Measurements from ENCODE around the gene DHRS3. TPM values are rescaled to one million over a fixed set of nuclear protein-coding genes. Genes with fewer than 3 reads are reported as not detected.

Gene DHRS3
- total RNA-seq, 1 donor from 2014 or later: 44.8 TPM

DNA sequence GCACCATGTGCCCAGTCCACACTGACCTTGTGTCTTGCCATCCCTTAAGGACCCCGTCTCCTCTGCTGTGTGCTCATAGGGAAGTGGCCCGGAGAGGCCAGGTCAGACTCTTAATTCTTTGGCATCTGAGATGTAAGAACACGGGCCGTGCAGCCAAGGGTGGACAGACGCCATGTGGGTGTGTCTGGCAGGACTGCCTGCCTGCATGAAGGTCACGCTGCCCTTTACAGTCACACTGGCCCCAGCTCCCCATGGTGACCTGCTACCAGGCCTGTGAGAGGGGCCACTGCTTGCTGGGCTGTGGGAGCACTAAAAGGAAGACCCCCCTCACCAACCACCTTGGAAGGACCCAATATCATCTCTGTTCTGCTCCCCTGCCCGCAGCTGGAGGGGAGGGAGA is 17.7 kb downstream of the DHRS3 start:
- intact Hi-C loops (cut with micrococcal nuclease): loop anchor here (5.0 kb wide), 1 partner anchor 88 kb away; no protein-coding TSS in a partner anchor

DNA sequence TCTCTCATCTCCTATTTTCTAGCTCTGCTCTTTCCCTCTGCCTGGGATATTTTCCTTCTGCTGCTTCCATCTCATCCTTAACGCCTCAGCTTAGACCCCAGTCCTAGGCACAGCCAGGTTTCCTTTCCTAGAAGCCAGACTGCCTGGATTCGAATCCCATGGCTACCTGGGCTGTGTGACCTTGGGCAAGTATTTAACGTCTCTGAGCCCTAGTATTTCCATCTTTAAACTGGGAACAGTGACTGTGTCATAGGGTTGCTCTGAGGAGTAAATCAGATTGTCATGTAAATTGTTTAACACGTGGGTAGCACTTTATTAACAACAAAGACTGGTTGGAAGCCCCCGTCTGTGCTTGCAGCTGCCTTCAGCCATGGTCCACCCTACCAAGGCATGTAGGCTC is 18.4 kb downstream of the DHRS3 start:
- intact Hi-C loops (cut with micrococcal nuclease): loop anchor here (5.0 kb wide), 1 partner anchor 87 kb away; no protein-coding TSS in a partner anchor

- intact Hi-C loops (cut with micrococcal nuclease): no loop called here
These were observed 19.0 kb downstream of the DHRS3 start for GRCh38 chr1:12598974-12599373.

DNA sequence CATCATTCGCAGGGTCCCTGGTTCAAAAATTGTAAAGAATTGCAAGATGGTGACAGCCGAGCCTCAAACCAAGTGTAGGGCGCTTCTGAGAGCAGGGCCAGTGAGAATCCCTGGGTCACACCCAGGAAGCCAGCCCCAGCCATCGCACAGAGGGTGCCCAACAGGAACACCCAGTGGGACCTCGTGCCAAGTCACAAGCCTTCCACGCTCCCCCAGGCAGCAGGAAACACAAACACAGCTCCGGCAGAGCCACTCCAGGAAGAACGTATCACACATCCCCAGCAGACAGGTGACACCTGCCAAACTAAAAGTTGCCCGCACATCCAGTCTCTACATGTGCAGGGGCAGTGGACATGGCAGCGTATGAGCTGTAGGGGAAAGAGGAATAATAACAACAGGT is 20.2 kb downstream of the DHRS3 start:
- intact Hi-C loops (cut with micrococcal nuclease): no loop called here

- intact Hi-C loops (cut with micrococcal nuclease): no loop called here
These were observed 21.8 kb downstream of the DHRS3 start for GRCh38 chr1:12596007-12596821.

DNA sequence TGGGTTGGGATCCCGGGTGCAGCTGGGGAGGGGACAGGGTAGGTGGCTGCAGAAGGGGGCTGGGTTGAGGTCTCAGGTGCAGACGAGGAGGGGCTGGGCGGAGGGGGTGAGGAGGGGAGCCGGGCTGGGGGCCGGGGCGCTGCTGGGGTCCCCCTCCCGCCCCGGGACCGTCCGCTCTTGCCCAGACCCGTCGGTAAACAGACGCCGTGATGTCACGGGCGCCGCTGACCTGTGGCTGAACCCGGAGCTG is 22.3 kb downstream of the DHRS3 start:
- intact Hi-C loops (cut with micrococcal nuclease): no loop called here

DNA sequence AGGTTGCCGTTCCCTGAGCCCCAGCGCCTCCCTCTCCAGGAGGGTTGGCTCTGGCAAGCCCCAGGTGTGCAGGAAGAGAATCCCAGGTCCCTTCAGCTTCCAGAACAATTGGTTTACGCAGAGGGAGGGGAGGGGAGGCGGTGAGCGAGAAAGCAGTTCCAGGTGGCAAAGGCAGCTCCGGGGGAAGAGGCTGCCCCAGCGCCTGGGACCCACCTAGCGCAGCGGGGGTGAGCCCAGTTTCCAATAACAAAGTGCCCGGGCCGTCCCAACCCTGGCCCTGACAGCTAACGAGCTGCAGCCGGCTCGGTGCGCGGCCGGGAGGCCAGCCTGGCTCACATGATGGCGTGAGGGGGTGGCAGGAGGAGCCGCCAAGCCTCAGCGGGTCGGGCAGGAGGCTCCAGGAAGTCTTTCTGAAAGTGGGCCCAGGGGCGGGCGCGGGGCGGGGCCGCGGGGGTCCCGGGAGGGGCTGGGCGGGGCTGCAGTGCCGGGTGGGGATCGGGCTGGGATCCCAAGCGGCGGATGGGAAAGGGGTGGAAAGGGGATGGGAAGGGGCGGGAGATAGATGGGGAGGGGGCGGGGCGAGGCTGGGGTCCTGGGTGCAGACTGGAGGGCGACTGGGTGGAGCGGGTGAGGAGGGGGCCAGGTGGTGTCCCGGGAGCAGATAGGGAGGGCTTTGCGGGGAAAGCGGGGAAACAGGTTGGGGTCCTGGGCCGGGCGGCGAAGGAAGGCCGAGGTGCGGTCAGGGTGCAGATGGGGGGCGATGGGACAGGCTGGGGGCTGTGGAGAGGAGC is 22.8 kb downstream of the DHRS3 start:
- intact Hi-C loops (cut with micrococcal nuclease): no loop called here

GRCh38 chr1:12594490-12594889 is 23.5 kb downstream of the DHRS3 start:
- intact Hi-C loops (cut with micrococcal nuclease): no loop called here

DNA sequence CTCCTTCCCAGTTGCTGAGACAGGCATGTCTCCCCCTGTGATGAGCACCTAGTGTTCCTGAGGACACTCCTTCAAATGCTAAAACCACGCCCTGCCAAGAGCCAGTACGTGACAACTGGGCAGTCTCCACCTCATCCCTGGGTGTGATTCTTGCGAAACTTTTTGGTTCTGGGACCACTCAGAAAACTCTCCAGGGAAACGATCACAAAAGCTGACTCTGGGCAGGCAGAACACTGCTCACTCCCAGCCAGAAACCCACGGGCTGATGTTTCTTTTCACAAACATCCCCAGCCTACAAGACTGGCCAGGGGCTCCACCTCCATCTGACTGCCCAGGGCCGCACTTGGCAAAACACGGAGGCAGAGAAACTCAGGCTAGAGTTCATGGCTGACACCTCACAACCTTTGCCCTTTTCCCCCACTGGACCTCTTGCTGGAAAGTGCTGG is 24.4 kb downstream of the DHRS3 start:
- intact Hi-C loops (cut with micrococcal nuclease): no loop called here

DNA sequence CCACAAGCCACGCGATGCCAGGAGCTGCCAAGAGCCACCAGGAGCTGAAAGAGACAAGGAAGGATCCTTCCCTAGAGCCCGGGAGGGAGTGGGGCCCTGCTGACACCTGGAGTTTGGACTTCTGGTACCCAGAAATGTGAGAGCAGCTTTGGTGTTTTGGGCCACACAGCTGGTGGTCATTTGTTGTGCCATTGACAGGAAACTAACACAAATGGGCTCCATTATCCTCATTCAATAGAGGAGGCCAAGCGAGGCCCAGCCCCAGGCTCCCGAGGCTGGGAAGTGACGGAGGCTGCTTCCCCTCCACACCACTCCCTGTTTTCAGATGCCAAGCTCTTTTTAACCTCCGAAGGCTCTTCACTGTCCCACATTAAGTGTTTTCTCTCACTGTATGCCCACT is 25.5 kb downstream of the DHRS3 start:
- intact Hi-C loops (cut with micrococcal nuclease): no loop called here

DNA sequence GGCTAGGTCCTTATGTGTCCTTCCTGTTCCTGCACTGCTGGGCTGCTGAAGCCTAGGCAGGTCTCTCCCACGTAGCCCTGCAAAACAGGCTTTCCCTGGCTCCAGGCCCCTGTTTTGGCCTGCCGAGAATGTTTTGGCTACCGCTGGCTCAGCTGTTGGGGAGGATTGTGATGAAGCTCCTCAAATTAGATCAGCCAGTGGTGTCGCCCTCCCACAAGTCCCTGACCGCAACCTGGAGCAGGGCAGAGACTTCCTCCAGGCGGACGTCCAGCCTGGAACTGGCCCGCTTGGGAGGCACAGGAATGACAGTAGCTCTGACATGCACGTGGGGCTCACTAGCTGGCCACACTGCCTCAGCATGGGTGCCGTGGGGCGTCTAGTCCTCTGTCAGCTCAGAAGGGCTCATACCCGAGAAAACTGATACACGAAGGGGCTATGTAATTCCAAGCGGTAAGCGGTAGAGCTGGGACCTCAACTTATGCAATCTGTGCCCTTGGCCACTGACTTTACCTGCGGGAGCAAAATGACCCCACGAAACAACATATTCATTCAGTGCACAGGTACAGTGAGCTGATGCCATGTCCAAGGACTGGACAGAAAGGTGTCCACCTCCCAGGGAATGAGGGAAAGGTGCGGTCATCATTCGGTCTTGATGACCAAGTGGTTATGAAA is 26.6 kb downstream of the DHRS3 start:
- intact Hi-C loops (cut with micrococcal nuclease): no loop called here

- intact Hi-C loops (cut with micrococcal nuclease): no loop called here
These were observed 29.3 kb downstream of the DHRS3 start for GRCh38 chr1:12588695-12589094.

- intact Hi-C loops (cut with micrococcal nuclease): no loop called here
These were observed 29.9 kb downstream of the DHRS3 start for GRCh38 chr1:12587981-12588640.

- intact Hi-C loops (cut with micrococcal nuclease): no loop called here
These were observed 31.8 kb downstream of the DHRS3 start for GRCh38 chr1:12585951-12586942.

DNA sequence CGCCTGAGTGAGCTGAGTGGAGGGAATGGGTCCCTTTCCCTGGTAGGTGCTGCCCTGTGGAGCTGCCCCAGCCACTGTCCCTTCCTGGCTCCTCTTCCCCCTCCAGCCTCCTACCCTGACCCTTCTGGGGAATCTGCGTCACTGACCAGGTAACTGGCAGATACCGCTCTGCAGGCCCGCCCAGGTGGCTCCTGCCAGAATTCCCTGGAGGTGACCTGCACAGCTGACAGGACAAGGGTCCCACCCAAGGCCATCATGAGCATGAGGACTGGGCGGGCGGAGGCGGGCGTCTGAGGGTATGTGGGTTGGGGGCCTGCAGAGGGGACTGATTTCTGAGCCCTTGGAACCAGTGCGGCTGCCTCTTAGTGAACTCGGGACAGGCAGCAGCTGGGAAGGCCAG is 32.5 kb downstream of the DHRS3 start:
- intact Hi-C loops (cut with micrococcal nuclease): no loop called here

GRCh38 chr1:12584900-12585525 is 33.0 kb downstream of the DHRS3 start:
- intact Hi-C loops (cut with micrococcal nuclease): no loop called here

DNA sequence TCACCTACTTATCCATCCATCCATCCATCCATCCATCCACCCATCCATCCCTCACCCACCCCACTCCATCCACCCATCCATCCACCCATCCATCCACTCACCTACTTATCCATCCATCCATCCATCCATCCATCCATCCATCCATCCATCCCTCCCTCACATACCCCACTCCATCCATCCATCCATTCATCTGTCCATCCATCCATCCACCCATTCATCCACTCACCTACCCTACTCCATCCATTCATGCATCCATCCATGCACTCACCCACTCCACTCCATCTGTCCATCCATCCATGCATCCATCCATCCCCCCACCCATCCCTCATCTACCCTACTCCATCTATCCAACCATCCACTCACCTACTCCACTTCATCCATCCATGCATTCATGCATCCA is 34.5 kb downstream of the DHRS3 start:
- intact Hi-C loops (cut with micrococcal nuclease): no loop called here

GRCh38 chr1:12582649-12583048 is 35.4 kb downstream of the DHRS3 start:
- intact Hi-C loops (cut with micrococcal nuclease): no loop called here

- intact Hi-C loops (cut with micrococcal nuclease): no loop called here
These were observed 36.8 kb downstream of the DHRS3 start for GRCh38 chr1:12581179-12581578.

Measured in T-helper 2 cell treated with Interferon-gamma antibody and Interleukin-4, amounts not matched to agents 100 ng/mL and 5 ng/mL, for 36 hours (primary cell).